GM10248 (cell line): Measurements from ENCODE around the gene PRPH2.

Experiments
- CTCF ChIA-PET: fragments of 300-600 bp; sonication (Branson Sonifier 250); formaldehyde crosslinking; extraction: SDS; loops from one replicate; lab custom pipeline; 2021; ENCODE audit warnings: antibody characterized with exemption; lab: Yijun Ruan, JAX
- POLR2A ChIA-PET: fragments of 350-650 bp; sonication (Branson Sonifier 250); formaldehyde crosslinking; extraction: SDS; loops from one replicate; lab custom pipeline; 2020; ENCODE audit warnings: antibody characterized with exemption; lab: Yijun Ruan, JAX
- DNase-seq: peaks from one replicate; pipeline ENCODE4 v3.0.0; 2012; ENCODE audit errors: extremely low spot score
- CTCF ChIP-seq: IDR thresholded peaks from 2 replicates; pipeline ENCODE4 v1.5.1; 2012; ENCODE audit warnings: mild to moderate bottlenecking, low read depth; ENCODE audit errors: extremely low read depth, missing control alignments, control extremely low read depth

Gene PRPH2

GRCh38 chr6:42696526-42697267 is 25.7 kb downstream of the PRPH2 start:
- DNase-seq: no peak
- no peak for TF ChIP-seq CTCF
- CTCF ChIA-PET: interaction anchor here (1.1 to 1.4 kb wide), 2 partner anchors 33 to 35 kb away, joined by 3 to 6 read pairs; no protein-coding TSS in a partner anchor
- POLR2A ChIA-PET: no interaction called here

GRCh38 chr6:42694586-42694985 is 27.8 kb downstream of the PRPH2 start:
- DNase-seq: no peak
- ChIA-PET POLR2A (no interaction called here), CTCF (interaction anchor here (1.1 to 1.8 kb wide), 3 partner anchors 31 to 33 kb away, joined by 3 to 4 read pairs (median 4); no protein-coding TSS in a partner anchor)
- TF ChIP-seq CTCF: no peak

GRCh38 chr6:42693725-42694323 is 28.6 kb downstream of the PRPH2 start:
- DNase-seq: no peak
- POLR2A ChIA-PET: no interaction called here
- no peak for TF ChIP-seq CTCF
- CTCF ChIA-PET: interaction anchor here (1.0 to 2.8 kb wide), 6 partner anchors 8 to 185 kb away, joined by 3 to 15 read pairs (median 5); no protein-coding TSS in a partner anchor

GRCh38 chr6:42692137-42692911 is 30.1 kb downstream of the PRPH2 start:
- no peak for TF ChIP-seq CTCF
- ChIA-PET POLR2A (no interaction called here), CTCF (interaction anchor here (0.9 to 2.8 kb wide), 7 partner anchors 9 to 208 kb away, joined by 3 to 15 read pairs (median 3); no protein-coding TSS in a partner anchor)
- DNase-seq: no peak

- no peak for DNase-seq
- CTCF ChIA-PET: interaction anchor here (2.1 to 2.5 kb wide), 2 partner anchors 24 to 29 kb away, joined by 6 to 7 read pairs; no protein-coding TSS in a partner anchor
- TF ChIP-seq CTCF: no peak
- POLR2A ChIA-PET: no interaction called here
Measured at GRCh38 chr6:42690872-42691271, 31.5 kb downstream of the PRPH2 start.

GRCh38 chr6:42690151-42690702 is 32.2 kb downstream of the PRPH2 start:
- DNase-seq: no peak
- ChIA-PET POLR2A (no interaction called here), CTCF (interaction anchor here (2.1 to 2.5 kb wide), 2 partner anchors 23 to 28 kb away, joined by 6 to 7 read pairs; no protein-coding TSS in a partner anchor)
- TF ChIP-seq CTCF: no peak
